Type B pancreatic cell (in vitro differentiated cells): ENCODE results near the gene BRD3OS. TPM values are rescaled to one million over a fixed set of nuclear protein-coding genes. Genes with fewer than 3 reads are reported as not detected.

Experiments
- DNase-seq: peaks from one replicate; pipeline ENCODE4 v3.0.0; 2021; ENCODE audit warnings: mixed read lengths; ENCODE audit not compliant: unreplicated experiment; ENCODE audit errors: extremely low spot score
- H3K27ac Mint-ChIP-seq: 2 replicates; pipeline ENCODE4 v1.8.0; 2021; ENCODE audit warnings: mild to moderate bottlenecking, mixed read lengths
- H3K27me3 Mint-ChIP-seq: 2 replicates; pipeline ENCODE4 v1.8.0; 2021; ENCODE audit warnings: mixed read lengths
- H3K36me3 Mint-ChIP-seq: 2 replicates; pipeline ENCODE4 v1.8.0; 2021; ENCODE audit warnings: mixed read lengths
- H3K4me1 Mint-ChIP-seq: one replicate; pipeline ENCODE4 v1.8.0; 2021; ENCODE audit warnings: mixed read lengths; ENCODE audit not compliant: unreplicated experiment
- H3K4me3 Mint-ChIP-seq: 2 replicates; pipeline ENCODE4 v1.8.0; 2021; ENCODE audit warnings: mild to moderate bottlenecking, mixed read lengths
- H3K9me3 Mint-ChIP-seq: 2 replicates; pipeline ENCODE4 v1.8.0; 2021; ENCODE audit warnings: mixed read lengths
- total RNA-seq: library from RNA; stranded (reverse); gene quantifications from 2 replicates; pipeline ENCODE4 v1.2.1, GENCODE V29; 2021; ENCODE audit warnings: low replicate concordance
- TF ChIP-seq, protein P1 (sequence below): fragments of 200-600 bp; sonication (generic); conservative IDR thresholded peaks from 2 replicates; pipeline ENCODE4 v1.5.0; 2021; ENCODE audit warnings: antibody characterized with exemption, mild to moderate bottlenecking

BRD3OS gene
- total RNA-seq, 1 donor from 2014 or later, result 24.0 TPM

DNA sequence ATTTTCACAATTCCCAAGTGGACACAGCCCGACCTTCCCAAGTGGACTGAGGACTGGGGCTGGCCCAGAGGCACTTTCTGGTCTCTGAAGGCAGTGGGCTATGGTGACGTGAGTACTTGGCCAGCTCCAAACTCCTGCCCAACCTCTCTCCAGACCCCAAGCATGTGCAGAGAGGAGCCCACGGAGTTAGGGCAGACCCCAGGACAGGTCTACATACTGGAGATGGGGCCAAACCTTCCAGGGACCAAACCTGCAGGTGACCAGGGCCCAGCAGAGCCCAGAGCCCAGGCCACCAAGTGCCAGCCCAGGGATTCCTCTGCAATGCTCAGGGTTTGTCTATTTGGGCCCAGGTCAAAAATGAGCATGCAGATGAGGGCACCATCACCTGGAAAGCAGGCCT, 27.2 kb downstream of the BRD3OS start:
- Mint-ChIP-seq H3K9me3 (no peaks in the 10 kb centered on the region), H3K27ac (no peak overlapping the region), H3K4me1 (peaks cover 9% of the 10 kb centered on the region), H3K36me3 (no peaks in the 10 kb centered on the region), H3K27me3 (no peaks in the 10 kb centered on the region), H3K4me3 (no peak overlapping the region)
- DNase-seq, result no peak
- TF ChIP-seq, protein P1, sequence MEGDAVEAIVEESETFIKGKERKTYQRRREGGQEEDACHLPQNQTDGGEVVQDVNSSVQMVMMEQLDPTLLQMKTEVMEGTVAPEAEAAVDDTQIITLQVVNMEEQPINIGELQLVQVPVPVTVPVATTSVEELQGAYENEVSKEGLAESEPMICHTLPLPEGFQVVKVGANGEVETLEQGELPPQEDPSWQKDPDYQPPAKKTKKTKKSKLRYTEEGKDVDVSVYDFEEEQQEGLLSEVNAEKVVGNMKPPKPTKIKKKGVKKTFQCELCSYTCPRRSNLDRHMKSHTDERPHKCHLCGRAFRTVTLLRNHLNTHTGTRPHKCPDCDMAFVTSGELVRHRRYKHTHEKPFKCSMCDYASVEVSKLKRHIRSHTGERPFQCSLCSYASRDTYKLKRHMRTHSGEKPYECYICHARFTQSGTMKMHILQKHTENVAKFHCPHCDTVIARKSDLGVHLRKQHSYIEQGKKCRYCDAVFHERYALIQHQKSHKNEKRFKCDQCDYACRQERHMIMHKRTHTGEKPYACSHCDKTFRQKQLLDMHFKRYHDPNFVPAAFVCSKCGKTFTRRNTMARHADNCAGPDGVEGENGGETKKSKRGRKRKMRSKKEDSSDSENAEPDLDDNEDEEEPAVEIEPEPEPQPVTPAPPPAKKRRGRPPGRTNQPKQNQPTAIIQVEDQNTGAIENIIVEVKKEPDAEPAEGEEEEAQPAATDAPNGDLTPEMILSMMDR, result no peak

DNA sequence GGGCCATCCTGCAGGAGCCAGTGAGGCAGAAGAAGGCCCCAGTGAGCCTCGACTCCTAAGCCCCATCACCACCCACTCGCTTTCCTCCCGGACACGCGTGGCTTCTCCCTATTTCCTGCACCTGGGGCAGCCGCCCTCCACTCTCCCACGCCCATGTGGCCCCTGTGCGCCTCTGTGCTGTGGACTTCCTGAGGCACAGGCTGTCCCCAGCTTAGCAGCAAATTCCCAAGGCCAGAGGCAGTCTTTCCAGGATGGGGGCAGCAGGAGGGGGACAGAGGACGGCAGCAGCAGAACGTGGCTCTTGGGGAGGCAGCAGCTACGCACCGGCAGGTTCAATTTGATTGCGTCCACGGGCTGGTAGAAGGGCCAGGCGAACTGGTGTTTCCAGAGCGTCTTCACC, 27.7 kb downstream of the BRD3OS start:
- Mint-ChIP-seq H3K4me3 (no peak overlapping the region), H3K9me3 (no peaks in the 10 kb centered on the region), H3K27ac (no peak overlapping the region), H3K27me3 (no peaks in the 10 kb centered on the region), H3K36me3 (no peaks in the 10 kb centered on the region), H3K4me1 (peaks cover 9% of the 10 kb centered on the region)
- no peak for DNase-seq
- TF ChIP-seq, protein P1, result no peak

DNA sequence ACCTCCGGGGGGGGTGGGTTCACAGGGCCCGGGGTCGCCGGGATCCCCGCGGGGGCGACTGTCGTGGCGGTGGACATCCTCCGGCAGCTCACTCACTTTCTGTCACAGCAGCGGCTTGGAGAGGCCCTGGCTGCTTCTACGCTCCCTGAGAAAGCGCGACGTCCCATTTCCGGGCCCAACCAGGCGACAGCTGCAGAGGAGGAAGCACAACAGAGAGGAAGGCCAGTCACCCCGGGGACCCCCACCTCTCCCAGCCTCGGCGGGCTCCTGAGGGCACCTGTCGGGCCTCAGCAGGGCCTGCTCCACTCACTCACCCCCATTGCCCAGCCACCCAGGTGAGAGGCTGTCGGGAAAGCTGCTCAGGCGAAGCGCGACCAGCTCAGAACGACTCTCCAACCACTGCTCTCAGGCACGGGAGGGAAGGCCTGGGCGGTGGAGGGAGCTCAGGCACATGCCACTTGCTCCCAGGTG, 28.2 kb downstream of the BRD3OS start:
- no peaks in the 10 kb centered on the region for H3K9me3 Mint-ChIP-seq
- H3K27ac Mint-ChIP-seq, result no peak overlapping the region
- no peaks in the 10 kb centered on the region for H3K27me3 Mint-ChIP-seq
- no peaks in the 10 kb centered on the region for H3K36me3 Mint-ChIP-seq
- TF ChIP-seq, protein P1, result no peak
- peaks cover 9% of the 10 kb centered on the region for H3K4me1 Mint-ChIP-seq
- H3K4me3 Mint-ChIP-seq, result no peak overlapping the region
- no peak for DNase-seq

DNA sequence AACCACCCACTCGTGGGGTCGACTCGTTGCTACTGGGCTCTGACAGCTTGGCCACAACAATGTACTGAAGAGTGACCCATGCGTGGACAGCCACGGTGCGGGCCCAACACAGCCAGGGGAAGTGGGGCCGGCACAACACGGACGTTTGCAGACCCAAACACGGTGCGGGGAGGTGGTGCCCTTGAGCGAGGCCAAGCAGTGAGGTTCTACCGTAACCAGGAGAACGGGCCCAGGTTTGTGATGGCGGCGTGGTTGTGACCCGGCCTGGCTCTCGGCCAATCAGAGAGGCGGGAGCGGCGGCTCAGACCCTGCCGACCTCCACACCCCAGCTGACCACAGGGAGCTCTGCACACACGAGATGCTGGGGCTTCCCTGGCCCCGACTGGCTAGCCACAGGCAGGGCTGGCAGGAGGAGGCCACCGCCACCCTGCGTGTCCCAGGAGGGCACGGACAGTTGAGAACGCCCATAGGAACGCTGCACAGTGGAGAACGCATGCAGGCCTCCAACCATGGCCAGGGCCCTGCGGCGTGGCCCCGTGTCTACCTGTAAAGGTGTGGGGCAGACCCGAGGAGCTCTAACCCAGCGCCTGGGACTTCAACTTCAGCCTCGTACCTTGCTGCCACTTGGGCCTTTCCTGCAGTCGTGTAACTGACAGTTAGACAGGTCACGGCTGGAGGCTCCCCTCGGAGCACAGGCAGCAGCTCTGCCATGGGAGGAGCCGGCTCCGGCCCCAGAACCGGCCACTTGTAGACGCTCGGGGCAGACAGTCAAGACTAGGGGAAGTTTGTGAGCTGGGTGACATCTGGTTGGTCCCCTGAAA, 28.9 kb downstream of the BRD3OS start:
- Mint-ChIP-seq H3K4me3 (no peak overlapping the region), H3K9me3 (no peaks in the 10 kb centered on the region), H3K36me3 (no peaks in the 10 kb centered on the region), H3K27ac (no peak overlapping the region), H3K4me1 (peaks cover 14% of the 10 kb centered on the region), H3K27me3 (no peaks in the 10 kb centered on the region)
- TF ChIP-seq, protein P1, result no peak
- no peak for DNase-seq

DNA sequence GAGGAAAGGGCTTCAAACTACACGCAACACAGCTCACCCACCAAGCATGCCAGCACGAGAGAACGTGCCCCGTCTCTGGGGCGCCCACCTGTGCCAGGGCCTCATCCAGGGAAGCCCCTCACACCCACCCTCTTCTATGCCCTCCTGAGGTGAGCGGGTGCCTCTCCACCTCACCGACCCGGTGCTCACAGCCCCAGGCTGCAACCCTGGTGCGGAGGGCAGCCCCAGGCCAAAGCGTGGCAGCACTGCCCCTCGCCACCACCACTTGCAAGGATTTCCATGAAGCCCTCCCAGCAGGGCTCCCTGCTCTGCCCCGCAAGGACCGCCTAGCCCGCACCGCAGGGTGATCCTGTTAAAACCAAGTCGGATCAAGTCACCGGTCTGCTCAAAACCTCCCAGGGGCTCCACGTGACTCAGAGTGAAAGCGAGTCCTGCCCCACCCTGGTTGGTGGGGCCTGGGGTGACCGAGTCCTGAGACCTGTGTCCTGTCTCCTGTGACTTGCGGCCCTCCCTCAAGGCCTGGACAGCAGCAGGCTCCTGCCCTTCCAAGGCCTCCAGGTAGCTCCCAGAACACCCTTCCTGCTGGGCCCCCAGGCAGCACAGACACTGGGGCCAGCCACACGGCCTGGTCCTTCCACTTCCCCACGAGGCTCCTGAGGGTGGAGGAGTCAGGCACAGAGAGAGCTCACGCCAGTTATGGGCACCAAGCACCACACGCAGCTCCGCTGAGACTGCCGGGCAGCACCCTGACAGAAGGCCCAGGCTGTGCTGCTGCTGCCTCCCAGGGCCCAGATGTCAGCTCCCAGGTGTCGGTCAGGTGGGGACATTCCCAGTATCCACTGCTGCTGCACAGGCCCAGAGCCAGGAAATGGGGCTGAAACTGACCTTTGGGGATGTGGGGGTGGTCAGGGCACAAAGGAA, 29.9 kb downstream of the BRD3OS start:
- TF ChIP-seq, protein P1, result no peak
- Mint-ChIP-seq H3K27me3 (no peaks in the 10 kb centered on the region), H3K9me3 (no peaks in the 10 kb centered on the region), H3K4me1 (peaks cover 14% of the 10 kb centered on the region), H3K36me3 (no peaks in the 10 kb centered on the region), H3K4me3 (no peak overlapping the region), H3K27ac (peak overlapping the region; percentile 61)
- no peak for DNase-seq
